Measurements from ENCODE around the gene DRD2. TPM values are rescaled to one million over a fixed set of nuclear protein-coding genes. Genes with fewer than 3 reads are reported as not detected.

DRD2 gene
- total RNA-seq, 1 donor from 2014 or later = 0.49 TPM

GRCh38 chr11:113487622-113488021, 12.4 kb upstream of the DRD2 start:
- Histone ChIP-seq H3K27me3 (no peaks in the 10 kb centered on the region), H3K36me3 (no peaks in the 10 kb centered on the region), H3K9me3 (no peaks in the 10 kb centered on the region), H3K4me3 (no peak overlapping the region), H3K27ac (no peak overlapping the region), H3K4me1 (no peaks in the 10 kb centered on the region)
- TF ChIP-seq CTCF (IDR thresholded peaks at IDR 0.05) (no peak), POLR2A (IDR thresholded peaks at IDR 0.05) (no peak), POLR2AphosphoS5 (IDR thresholded peaks at IDR 0.05; ENCODE audit: insufficient read depth in 1 of 2, low read depth in 1 of 2) (no peak)
- DNase-seq (ENCODE audit: extremely low spot score in 2 of 2) = peak; percentile 56 to 72
- intact Hi-C loops (cut with DNase I) = no loop called here

GRCh38 chr11:113484223-113484622, 9.0 kb upstream of the DRD2 start:
- Histone ChIP-seq H3K27ac (no peak overlapping the region), H3K27me3 (no peaks in the 10 kb centered on the region), H3K36me3 (no peaks in the 10 kb centered on the region), H3K9me3 (no peaks in the 10 kb centered on the region), H3K4me3 (no peak overlapping the region), H3K4me1 (no peaks in the 10 kb centered on the region)
- intact Hi-C loops (cut with DNase I) = no loop called here
- peak; percentile 28 to 29 for DNase-seq (ENCODE audit: extremely low spot score in 2 of 2)
- TF ChIP-seq POLR2A (IDR thresholded peaks at IDR 0.05) (no peak), CTCF (IDR thresholded peaks at IDR 0.05) (no peak)

GRCh38 chr11:113481672-113482071, 6.5 kb upstream of the DRD2 start:
- H3K9me3 ChIP-seq = no peaks in the 10 kb centered on the region
- H3K4me3 ChIP-seq = no peak overlapping the region
- H3K27ac ChIP-seq = no peak overlapping the region
- H3K36me3 ChIP-seq = no peaks in the 10 kb centered on the region
- peak in 1 of 2 donors; percentile 29 for DNase-seq (ENCODE audit: extremely low spot score in 2 of 2)
- no peaks in the 10 kb centered on the region for H3K27me3 ChIP-seq
- H3K4me1 ChIP-seq = no peaks in the 10 kb centered on the region
- TF ChIP-seq POLR2A (IDR thresholded peaks at IDR 0.05) = no peak
- no peak for TF ChIP-seq CTCF (IDR thresholded peaks at IDR 0.05)
- intact Hi-C loops (cut with DNase I) = no loop called here

GRCh38 chr11:113481226-113481625, 6.0 kb upstream of the DRD2 start:
- no peak overlapping the region for H3K4me3 ChIP-seq
- no peak overlapping the region for H3K27ac ChIP-seq
- intact Hi-C loops (cut with DNase I) = no loop called here
- DNase-seq (ENCODE audit: extremely low spot score in 2 of 2) = peak in 1 of 2 donors; percentile 22
- H3K36me3 ChIP-seq = no peaks in the 10 kb centered on the region
- H3K4me1 ChIP-seq = no peaks in the 10 kb centered on the region
- no peaks in the 10 kb centered on the region for H3K27me3 ChIP-seq
- TF ChIP-seq CTCF (IDR thresholded peaks at IDR 0.05) (no peak), POLR2AphosphoS5 (IDR thresholded peaks at IDR 0.05; ENCODE audit: insufficient read depth in 1 of 2, low read depth in 1 of 2) (no peak), POLR2A (IDR thresholded peaks at IDR 0.05) (no peak)
- H3K9me3 ChIP-seq = no peaks in the 10 kb centered on the region

GRCh38 chr11:113477321-113477720, 2.1 kb upstream of the DRD2 start:
- H3K27me3 ChIP-seq = peaks cover 4% of the 10 kb centered on the region
- no peaks in the 10 kb centered on the region for H3K36me3 ChIP-seq
- peak; percentile 32 to 58 for DNase-seq (ENCODE audit: extremely low spot score in 2 of 2)
- peaks cover 6% of the 10 kb centered on the region for H3K4me1 ChIP-seq
- H3K9me3 ChIP-seq = no peaks in the 10 kb centered on the region
- no peak overlapping the region for H3K27ac ChIP-seq
- intact Hi-C loops (cut with DNase I) = no loop called here
- TF ChIP-seq POLR2AphosphoS5 (IDR thresholded peaks at IDR 0.05; ENCODE audit: insufficient read depth in 1 of 2, low read depth in 1 of 2) = no peak
- no peak for TF ChIP-seq CTCF (IDR thresholded peaks at IDR 0.05)
- no peak for TF ChIP-seq POLR2A (IDR thresholded peaks at IDR 0.05)
- no peak overlapping the region for H3K4me3 ChIP-seq

Data from vagina (tissue), 2 donors.